GM04504 (cell line): ENCODE measurements around the gene PDCD2.
"Not testable (repeated sequence)": the region's sequence is repeated elsewhere in the genome, so short reads cannot be mapped to it uniquely, and the experiment has no call there.

Experiments
- DNase-seq: peaks from one replicate; pipeline ENCODE4 v3.0.0-alpha.2; 2012; ENCODE audit warnings: low read depth

The PDCD2 gene

GRCh38 chr6:170552765-170553533 is 31.5 kb downstream of the PDCD2 start, which contains the start of gene PSMB1:
Gene PSMB1 (minus strand): TSS chr6:170553307. CDS start chr6:170553242, 65 bp downstream.
- DNase-seq, result peak; percentile 86

- no peak for DNase-seq
These were observed 39.0 kb downstream of the PDCD2 start for GRCh38 chr6:170545405-170545804.

- no peak for DNase-seq
These were observed 42.3 kb downstream of the PDCD2 start for GRCh38 chr6:170542031-170542719.

GRCh38 chr6:170537329-170537728 is 47.1 kb downstream of the PDCD2 start:
- no peak for DNase-seq

- no peak for DNase-seq
These were observed 47.8 kb downstream of the PDCD2 start for GRCh38 chr6:170536671-170537070.

GRCh38 chr6:170535004-170535403 is 49.4 kb downstream of the PDCD2 start:
- DNase-seq, result no peak

- DNase-seq, result no peak
These were observed 50.6 kb downstream of the PDCD2 start for GRCh38 chr6:170533792-170534191.

- no peak for DNase-seq
These were observed 51.5 kb downstream of the PDCD2 start for GRCh38 chr6:170532867-170533488.

- peak; percentile 62 for DNase-seq
These were observed 54.5 kb downstream of the PDCD2 start for GRCh38 chr6:170529839-170530469.

- not testable (repeated sequence) for DNase-seq
These were observed 56.4 kb downstream of the PDCD2 start for GRCh38 chr6:170527995-170528394.

GRCh38 chr6:170525795-170526194 is 58.6 kb downstream of the PDCD2 start:
- no peak for DNase-seq
